HG03457 (cell line): ENCODE results near the gene LHX3.

Experiments
- ATAC-seq: cut with Tn5 transposase; IDR thresholded peaks from one replicate; pipeline ENCODE4 v1.9.1; 2021; ENCODE audit warnings: moderate number of reproducible peaks; ENCODE audit not compliant: unreplicated experiment

The LHX3 gene

GRCh38 chr9:136194540-136194939, 10.4 kb downstream of the LHX3 start:
- ATAC-seq, result no peak

GRCh38 chr9:136193891-136194279, 11.0 kb downstream of the LHX3 start:
- no peak for ATAC-seq

- ATAC-seq, result no peak
Observed at GRCh38 chr9:136193127-136193890, 11.6 kb downstream of the LHX3 start.

GRCh38 chr9:136192289-136193126, 12.4 kb downstream of the LHX3 start:
- ATAC-seq, result no peak

DNA sequence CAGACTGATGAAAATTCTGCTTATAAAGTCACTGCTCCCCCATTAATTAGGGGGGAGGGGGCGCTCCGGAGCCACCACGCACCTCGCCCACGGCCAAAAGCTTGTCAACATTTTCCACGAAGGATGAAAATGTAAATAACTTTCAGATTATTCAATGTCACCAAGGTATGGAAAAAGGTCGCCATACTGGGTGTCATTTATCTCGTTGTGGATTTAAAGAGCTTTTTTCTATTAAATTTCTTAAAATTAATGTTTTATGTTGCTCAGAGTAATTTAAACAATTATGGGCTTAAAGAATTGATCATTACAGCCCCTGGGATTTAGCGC, 13.0 kb downstream of the LHX3 start:
- no peak for ATAC-seq

GRCh38 chr9:136191099-136191959, 13.6 kb downstream of the LHX3 start:
- ATAC-seq, result no peak

DNA sequence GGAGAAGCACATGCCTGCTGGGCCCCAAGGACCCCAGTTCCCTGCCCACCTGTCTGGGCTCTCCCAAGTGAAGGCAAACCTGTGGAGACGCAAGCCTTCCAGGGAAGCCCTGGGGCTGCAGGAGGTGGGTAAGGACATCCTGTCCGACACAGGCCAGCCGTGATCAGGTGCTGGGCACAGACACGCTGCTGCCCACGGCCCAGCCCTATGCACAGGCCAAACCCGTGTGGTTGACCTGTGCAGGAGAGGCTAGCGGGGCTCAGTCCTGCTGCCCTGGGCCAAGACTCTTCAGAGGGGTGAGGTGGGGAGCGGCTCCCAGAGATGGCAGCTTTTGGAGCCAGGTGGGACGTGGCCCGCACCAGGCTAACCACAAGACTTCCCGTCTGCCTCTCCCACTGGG, 14.3 kb downstream of the LHX3 start:
- ATAC-seq, result no peak

GRCh38 chr9:136190237-136190601, 14.7 kb downstream of the LHX3 start:
- no peak for ATAC-seq

- ATAC-seq, result no peak
Observed at GRCh38 chr9:136189394-136190236, 15.3 kb downstream of the LHX3 start.

DNA sequence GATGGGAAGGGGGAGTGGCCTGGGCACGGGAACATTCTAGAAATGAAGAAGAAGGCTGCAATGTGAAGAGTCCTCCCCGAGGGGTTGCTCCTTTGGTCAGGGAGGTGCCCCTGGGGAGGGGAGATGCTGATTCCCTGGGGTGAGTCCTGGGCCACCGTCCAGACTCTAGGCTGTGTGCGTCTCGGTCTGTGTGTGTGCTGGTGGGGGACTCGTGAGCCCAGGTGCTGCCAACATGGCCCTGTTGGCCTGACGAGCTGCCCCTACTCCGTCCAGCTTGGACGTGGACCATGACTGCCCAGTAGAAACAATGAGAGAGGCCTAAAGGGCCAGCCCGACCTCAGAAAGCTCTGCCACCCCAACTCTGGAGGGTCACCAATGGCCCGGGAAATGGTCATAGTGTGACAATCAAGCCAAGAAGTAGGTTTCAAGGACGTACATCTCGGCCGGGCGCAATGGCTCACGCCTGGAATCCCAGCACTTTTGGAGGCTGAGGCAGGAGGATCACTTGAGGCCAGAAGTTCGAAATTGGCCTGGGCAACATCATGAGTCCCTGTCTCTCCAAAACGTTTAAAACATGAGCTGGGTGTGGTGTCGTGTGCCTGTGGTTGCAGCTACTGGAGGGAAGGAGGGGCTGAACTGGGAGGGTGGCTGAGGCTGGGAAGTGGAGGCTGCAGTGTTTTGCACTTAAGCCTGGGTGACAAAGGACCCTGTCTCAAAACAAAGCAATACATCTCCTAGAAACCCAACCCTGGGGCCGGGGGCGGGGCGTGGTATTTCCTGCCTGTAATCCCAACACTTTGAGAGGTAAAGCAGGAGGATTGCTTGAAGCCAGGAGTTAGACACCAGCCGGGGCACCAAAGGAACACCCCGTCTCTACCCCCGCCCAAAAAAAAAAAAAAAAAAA, 17.0 kb downstream of the LHX3 start:
- ATAC-seq, result no peak

GRCh38 chr9:136187197-136187596, 17.7 kb downstream of the LHX3 start:
- ATAC-seq, result no peak

GRCh38 chr9:136186386-136186785, 18.5 kb downstream of the LHX3 start:
- no peak for ATAC-seq

- no peak for ATAC-seq
Observed at GRCh38 chr9:136185596-136186366, 19.1 kb downstream of the LHX3 start.

- no peak for ATAC-seq
Observed at GRCh38 chr9:136185066-136185465, 19.9 kb downstream of the LHX3 start.

GRCh38 chr9:136182850-136183422, 22.0 kb downstream of the LHX3 start:
- ATAC-seq, result no peak

GRCh38 chr9:136182420-136182787, 22.5 kb downstream of the LHX3 start:
- no peak for ATAC-seq

DNA sequence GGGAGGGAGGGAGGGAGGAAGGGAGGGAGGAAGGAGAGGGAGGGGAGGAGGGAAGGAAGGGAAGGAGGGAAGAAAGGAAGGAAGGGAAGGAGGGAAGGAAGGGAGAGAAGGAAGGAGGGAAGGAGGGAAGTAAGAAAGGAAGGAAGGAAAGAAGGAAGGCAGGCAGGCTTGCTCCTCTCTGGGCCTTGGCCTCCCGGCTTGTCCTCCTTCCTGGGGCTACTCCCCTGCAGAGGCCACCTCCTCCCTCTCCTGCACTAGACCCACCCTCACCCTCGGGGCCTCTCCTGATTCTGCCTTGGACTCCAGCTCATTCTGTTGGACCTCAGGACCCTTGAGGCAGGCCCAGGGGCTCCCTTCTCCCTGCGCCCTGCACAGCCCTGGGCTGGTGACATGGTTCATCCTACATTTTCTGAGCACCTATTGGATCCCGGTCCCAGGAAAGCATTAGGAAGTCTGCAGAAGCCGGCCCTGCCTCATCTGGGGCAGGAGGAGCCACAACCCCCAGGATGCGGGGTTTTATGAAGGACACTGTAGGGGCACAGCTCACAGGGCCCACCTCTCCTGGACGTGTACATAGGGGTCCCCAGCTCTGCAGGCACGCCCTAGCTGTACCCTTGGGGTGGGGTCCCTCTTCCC, 23.0 kb downstream of the LHX3 start:
- ATAC-seq, result no peak

GRCh38 chr9:136180586-136180985, 24.3 kb downstream of the LHX3 start:
- ATAC-seq, result no peak
